Heart left ventricle (tissue), 16 donors: ENCODE data around the gene ARHGAP45. TPM values are rescaled to one million over a fixed set of nuclear protein-coding genes. Genes with fewer than 3 reads are reported as not detected.

ENCODE experiments used
- ATAC-seq, 4 donors: fragments of 200-7000 bp; cut with Tn5 transposase; one replicate each; pipeline ENCODE4 v1.9.1; 2020 to 2022; ENCODE audit warnings: moderate library complexity in 4 of 4, mild to moderate bottlenecking in 3 of 4, moderate number of reproducible peaks in 1 of 4
- DNase-seq, 5 donors: peaks; one replicate each; pipeline ENCODE4 v3.0.0-alpha.2; 2020
- H3K27ac ChIP-seq, 12 donors: fragments of 200-600 bp; sonication (generic) in 4 of 12; one replicate each; pipeline versions ENCODE4 v1.5.0 to v1.8.0; 2016 to 2022; ENCODE audit warnings: mild to moderate bottlenecking in 2 of 12
- H3K27me3 ChIP-seq, 9 donors: fragments of 200-600 bp; sonication (generic) in 2 of 9; one replicate each; pipeline versions ENCODE4 v1.5.1 to v1.8.0; 2016 to 2022; ENCODE audit warnings: mild to moderate bottlenecking in 3 of 9
- H3K36me3 ChIP-seq, 9 donors: fragments of 200-600 bp; sonication (generic) in 2 of 9; one replicate each; pipeline versions ENCODE4 v1.5.0 to v1.8.0; 2018 to 2022; ENCODE audit warnings: mild to moderate bottlenecking in 2 of 9
- H3K4me1 ChIP-seq, 12 donors: fragments of 200-600 bp; sonication (generic) in 4 of 12; one replicate each; pipeline versions ENCODE4 v1.5.0 to v1.8.0; 2016 to 2022; ENCODE audit warnings: mild to moderate bottlenecking in 3 of 12
- H3K4me3 ChIP-seq, 12 donors: fragments of 200-600 bp; sonication (generic) in 4 of 12; one replicate each; pipeline versions ENCODE4 v1.5.0 to v1.8.0; 2017 to 2022; ENCODE audit warnings: mild to moderate bottlenecking in 9 of 12, moderate library complexity in 4 of 12
- H3K9me3 ChIP-seq, 12 donors: fragments of 200-600 bp; sonication (generic) in 4 of 12; one replicate each; pipeline versions ENCODE4 v1.5.0 to v1.8.0; 2016 to 2022; ENCODE audit warnings: mild to moderate bottlenecking in 1 of 12
- CTCF ChIP-seq, 12 donors: fragments of 200-600 bp; sonication (generic) in 4 of 12; IDR thresholded peaks; one replicate each; pipeline versions ENCODE4 v1.5.0 to v1.8.0; 2018 to 2022; ENCODE audit warnings: antibody characterized with exemption in 12 of 12, mild to moderate bottlenecking in 5 of 12
- POLR2A ChIP-seq, 2 donors: fragments of 450-650 bp; IDR thresholded peaks; one replicate each; pipeline ENCODE4 v1.6.1; 2017; ENCODE audit warnings: antibody characterized with exemption in 2 of 2, mild to moderate bottlenecking in 2 of 2, moderate library complexity in 2 of 2
- WGBS, 4 donors: extraction: QIAGEN DNeasy Blood & Tissue Kit in 2 of 4; methylation state at CpG; one replicate each; pipeline versions ENCODE4 v1.1.5 to v1.1.7; 2013 to 2018; 5-methylcytosine and 5-hydroxymethylcytosine counted together
- intact Hi-C, 10 donors: fragments of 100-400 bp; cut with DNase I; formaldehyde crosslinking; loops; one replicate each; pipeline versions ENCODE4 v1.11.1 to v1.14.2; 2022
- polyA plus RNA-seq, 2 donors: library from polyadenylated mRNA; stranded (reverse); fragments of 200-250 nt; gene quantifications; one replicate each; pipeline ENCODE4 v1.2.3, GENCODE V29; 2013
- total RNA-seq, 9 donors: library from RNA; depleted of rRNA in 2 of 9; stranded (reverse); fragments of >200 nt in 2 of 9; fragmentation: NEBNext Ultra II Directional in 3 of 9; extraction: Animal tissue kit (Norgen Biotek cat#: 25700) in 3 of 9; gene quantifications; one replicate each; pipeline versions ENCODE4 v1.1.0 to v1.2.4, GENCODE V29; 2016 to 2023
- donor health status: ischemic (EF 13 %, LVEDD 7.1; RV severe dilation, severe dysfunction).
- donor health status: healthy with polysubstance abuse.
- donor health status: DM: no; HTN: yes; CAD: no.
- donor health status: DM: no; HTN: no; CAD: no.
- donor health status: ischemic (EF 25% LVEDD 6.9; RV normal size, moderate dysfunction).
- donor health status: ischemic (EF 25% LVEDD 5.7; RV mildly dilated, moderate dysfunction).
- donor health status: healthy.
- donor health status: DM: yes; HTN: yes; CAD: no.
- donor health status: ischemic (EF 35%, LVEDD 5.7; RV mildly dilated, moderate dysfunction).
- donor health status: nonischemic (EF 11% LVEDD 7.7; RV severe dilation, severe dysfunction).
- donor health status: DM: yes; HTN: yes; CAD: no.
- donor health status: PGD.
- donor health status: ischemic (EF 29% LVEDD 5.4; RV normal size, mild dysfunction).
- donor health status: nonischemic (EF 23%, LVEDD 6.1; RV moderate dilation, normal function).

Gene ARHGAP45
- total and polyA plus RNA-seq, 11 donors, result 1.6 to 38.2 (median 4.7) TPM

GRCh38 chr19:1070576-1070930 is 3.6 kb downstream of the ARHGAP45 start:
- no peak overlapping the region for H3K27ac ChIP-seq
- WGBS, 4 donors, result 13 to 24% (median 17%) methylated on average over 19 to 21 of the region's 21 CpGs
- peaks cover 5 to 70% (median 17%) of the 10 kb centered on the region in 12 donors for H3K4me1 ChIP-seq
- intact Hi-C loops, result no loop called here
- DNase-seq, result no peak
- H3K36me3 ChIP-seq, result peaks cover 0 to 36% (median 0%) of the 10 kb centered on the region in 9 donors
- H3K4me3 ChIP-seq, result no peak overlapping the region
- ATAC-seq, result no peak
- no peaks in the 10 kb centered on the region for H3K9me3 ChIP-seq
- peaks cover 33 to 74% (median 51%) of the 10 kb centered on the region in 9 donors for H3K27me3 ChIP-seq
- no peak for TF ChIP-seq POLR2A (IDR thresholded peaks at IDR 0.05)
- no peak for TF ChIP-seq CTCF (IDR thresholded peaks at IDR 0.05)

- Histone ChIP-seq H3K27ac (no peak overlapping the region), H3K4me3 (peak overlapping the region in 2 of 12 donors; percentile 16 to 28), H3K27me3 (peaks cover 33 to 68% (median 50%) of the 10 kb centered on the region in 9 donors), H3K9me3 (no peaks in the 10 kb centered on the region), H3K36me3 (peaks cover 0 to 42% (median 0%) of the 10 kb centered on the region in 9 donors), H3K4me1 (peaks cover 5 to 72% (median 17%) of the 10 kb centered on the region in 12 donors)
- TF ChIP-seq CTCF (IDR thresholded peaks at IDR 0.05), result no peak
- TF ChIP-seq POLR2A (IDR thresholded peaks at IDR 0.05), result no peak
- intact Hi-C loops, result no loop called here
- ATAC-seq (no peak), DNase-seq (peak in 2 of 5 donors; percentile 30 to 68)
- 3 to 16% (median 10%) methylated on average over 20 to 99 of the region's 99 CpGs for WGBS, 4 donors
Observed at GRCh38 chr19:1070931-1071791, 4.2 kb downstream of the ARHGAP45 start.

- peaks cover 20 to 54% (median 37%) of the 10 kb centered on the region in 9 donors for H3K27me3 ChIP-seq
- H3K9me3 ChIP-seq, result no peaks in the 10 kb centered on the region
- H3K4me1 ChIP-seq, result peaks cover 0 to 73% (median 6%) of the 10 kb centered on the region in 12 donors
- no peak for TF ChIP-seq POLR2A (IDR thresholded peaks at IDR 0.05)
- no peak for TF ChIP-seq CTCF (IDR thresholded peaks at IDR 0.05)
- ATAC-seq, result no peak
- intact Hi-C loops, result no loop called here
- no peak overlapping the region for H3K27ac ChIP-seq
- 82 to 93% (median 86%) methylated on average over 11 of the region's 11 CpGs for WGBS, 4 donors
- DNase-seq, result no peak
- peaks cover 0 to 42% (median 0%) of the 10 kb centered on the region in 9 donors for H3K36me3 ChIP-seq
- no peak overlapping the region for H3K4me3 ChIP-seq
Observed at GRCh38 chr19:1072371-1073015, 5.5 kb downstream of the ARHGAP45 start.
